HG02642 (cell line): ENCODE results near the gene FRMPD1.
"Not testable (repeated sequence)": the region's sequence is repeated elsewhere in the genome, so short reads cannot be mapped to it uniquely, and the experiment has no call there.

ENCODE experiments used
- ATAC-seq: cut with Tn5 transposase; IDR thresholded peaks from one replicate; pipeline ENCODE4 v1.9.1; 2021; ENCODE audit warnings: mild to moderate bottlenecking; ENCODE audit not compliant: unreplicated experiment, poor library complexity

FRMPD1 gene

GRCh38 chr9:37650873-37651768 lies at the start of gene FRMPD1:
Gene FRMPD1, plus strand, starts transcription at chr9:37650954. Its CDS starts 41,688 bp downstream, at chr9:37692642.
- peak; percentile 90 for ATAC-seq

GRCh38 chr9:37602061-37602460 lies 48.7 kb upstream of the FRMPD1 start:
- ATAC-seq, result not testable (repeated sequence)

- no peak for ATAC-seq
Measured at GRCh38 chr9:37602817-37603216, 47.9 kb upstream of the FRMPD1 start.

GRCh38 chr9:37604296-37604695 lies 46.5 kb upstream of the FRMPD1 start:
- no peak for ATAC-seq

GRCh38 chr9:37608250-37608649 lies 42.5 kb upstream of the FRMPD1 start:
- no peak for ATAC-seq

- ATAC-seq, result no peak
Measured at GRCh38 chr9:37609735-37610397, 40.9 kb upstream of the FRMPD1 start.

GRCh38 chr9:37611014-37611413 lies 39.7 kb upstream of the FRMPD1 start:
- no peak for ATAC-seq

GRCh38 chr9:37611961-37612360 lies 38.8 kb upstream of the FRMPD1 start:
- no peak for ATAC-seq

- ATAC-seq, result no peak
Measured at GRCh38 chr9:37617161-37617560, 33.6 kb upstream of the FRMPD1 start.

GRCh38 chr9:37617832-37618231 lies 32.9 kb upstream of the FRMPD1 start:
- no peak for ATAC-seq

- no peak for ATAC-seq
Measured at GRCh38 chr9:37618817-37619216, 31.9 kb upstream of the FRMPD1 start.

GRCh38 chr9:37619806-37620205 lies 30.9 kb upstream of the FRMPD1 start:
- no peak for ATAC-seq

- no peak for ATAC-seq
Measured at GRCh38 chr9:37620396-37620795, 30.4 kb upstream of the FRMPD1 start.

- ATAC-seq, result no peak
Measured at GRCh38 chr9:37621273-37622121, 29.3 kb upstream of the FRMPD1 start.

GRCh38 chr9:37622462-37622861 lies 28.3 kb upstream of the FRMPD1 start:
- ATAC-seq, result no peak

GRCh38 chr9:37623267-37623666 lies 27.5 kb upstream of the FRMPD1 start:
- ATAC-seq, result no peak

- no peak for ATAC-seq
Measured at GRCh38 chr9:37624073-37624472, 26.7 kb upstream of the FRMPD1 start.

GRCh38 chr9:37625036-37625757 lies 25.6 kb upstream of the FRMPD1 start:
- ATAC-seq, result no peak

- ATAC-seq, result no peak
Measured at GRCh38 chr9:37625758-37626147, 25.0 kb upstream of the FRMPD1 start.

GRCh38 chr9:37626708-37627292 lies 24.0 kb upstream of the FRMPD1 start:
- no peak for ATAC-seq
